HepG2 (cell line): ENCODE data around the gene ULK4. TPM values are rescaled to one million over a fixed set of nuclear protein-coding genes. Genes with fewer than 3 reads are reported as not detected.

Source experiments
- ATAC-seq: fragments of 200-7000 bp; cut with Tn5 transposase; 3 replicates; pipeline ENCODE4 v1.9.1; 2020; ENCODE audit warnings: mild to moderate bottlenecking, moderate library complexity
- BruUV-seq: library from RNA; stranded (reverse); fragments of 400-500 nt; replicated peaks from 2 replicates; lab custom pipeline; 2021; lab: Mats Ljungman, UMichigan
- CTCF ChIA-PET: fragments of 300-600 bp; formaldehyde crosslinking; extraction: SDS; loops from one replicate; lab custom pipeline; 2021; ENCODE audit warnings: low total read pairs, inconsistent platforms, low intra/inter-chr PET ratio; lab: Yijun Ruan, JAX
- POLR2A ChIA-PET: fragments of 350-600 bp; sonication (Branson Sonifier 250); formaldehyde crosslinking; loops from one replicate; lab custom pipeline; 2020; ENCODE audit warnings: antibody characterized with exemption, inconsistent platforms; lab: Yijun Ruan, JAX
- DNase-seq: peaks from one replicate; pipeline ENCODE4 v3.0.0-alpha.2; 2015; ENCODE audit warnings: low spot score
- FAIRE-seq: peaks from 3 replicates; lab custom pipeline; 2011; peaks lifted over from hg19 to GRCh38; lab: Jason Lieb, UNC
- H2AFZ ChIP-seq: one replicate; pipeline ENCODE4 v1.6.1; 2011; ENCODE audit warnings: low read length, inconsistent platforms
- H3K27ac ChIP-seq: fragments of 300-600 bp; 3 replicates; pipeline ENCODE4 v1.8.0; 2011; ENCODE audit warnings: mixed run types, mild to moderate bottlenecking, mixed read lengths, low read length, inconsistent platforms; ENCODE audit not compliant: insufficient read depth; ENCODE audit errors: extremely low read length
- H3K27me3 ChIP-seq, 2 experiments: fragments of 200-600 bp in 1 of 2; 2 replicates in 1 of 2; 3 replicates in 1 of 2; pipeline versions ENCODE4 v1.6.0 to v1.8.0; 2011; ENCODE audit warnings: low read length in 2 of 2, mild to moderate bottlenecking in 2 of 2, moderate library complexity in 2 of 2, inconsistent platforms in 1 of 2; ENCODE audit not compliant: insufficient read depth in 2 of 2, control insufficient read depth in 1 of 2
- H3K36me3 ChIP-seq, 2 experiments: fragments of 200-600 bp in 1 of 2; replicated peaks in 1 of 2; 2 replicates in 1 of 2; 3 replicates in 1 of 2; pipeline versions ENCODE4 v1.5.1 to v1.8.0; 2011; ENCODE audit warnings: low read length in 2 of 2, inconsistent platforms in 1 of 2; ENCODE audit not compliant: insufficient read depth in 2 of 2, control insufficient read depth in 1 of 2
- H3K4me1 ChIP-seq: 2 replicates; pipeline ENCODE4 v1.5.1; 2012; ENCODE audit warnings: low read length, inconsistent platforms; ENCODE audit not compliant: insufficient read depth
- H3K4me2 ChIP-seq: 2 replicates; pipeline ENCODE4 v1.6.0; 2011; ENCODE audit warnings: low read depth, low read length, inconsistent platforms
- H3K4me3 ChIP-seq, 3 experiments: fragments of 200-600 bp in 1 of 3; sonication (generic), shearing (Covaris generic) in 1 of 3; replicated peaks in 1 of 3; 2 replicates each; pipeline ENCODE4 v1.5.1; 2011 to 2016; ENCODE audit warnings: low read length in 3 of 3, inconsistent platforms in 2 of 3, low read depth in 2 of 3, mild to moderate bottlenecking in 2 of 3, control low read depth in 1 of 3, mixed read lengths in 1 of 3; ENCODE audit not compliant: insufficient read depth in 1 of 3
- H3K79me2 ChIP-seq: one replicate; pipeline ENCODE4 v1.6.1; 2011; ENCODE audit warnings: low read length, inconsistent platforms; ENCODE audit not compliant: insufficient read depth
- H3K9ac ChIP-seq: 2 replicates; pipeline ENCODE4 v1.6.0; 2011; ENCODE audit warnings: mild to moderate bottlenecking, low read depth, low read length, inconsistent platforms; ENCODE audit not compliant: insufficient read depth
- H3K9me3 ChIP-seq: 2 replicates; pipeline ENCODE4 v1.5.1; 2012; ENCODE audit warnings: mild to moderate bottlenecking, low read length
- H4K20me1 ChIP-seq: 2 replicates; pipeline ENCODE4 v1.6.0; 2011; ENCODE audit warnings: inconsistent platforms, mild to moderate bottlenecking, low read length, moderate library complexity; ENCODE audit not compliant: insufficient read depth
- CCAR2 ChIP-seq: fragments of 200-400 bp; formaldehyde crosslinking; optimal IDR thresholded peaks from 2 replicates; pipeline ENCODE3; 2018; ENCODE audit warnings: low read depth, mild to moderate bottlenecking, low read length, moderate library complexity
- EHMT2 ChIP-seq: fragments of 200-600 bp; sonication (generic); IDR thresholded peaks from 2 replicates; pipeline ENCODE4 v1.7.0; 2017; ENCODE audit warnings: antibody characterized with exemption, low read depth, low read length, borderline replicate concordance
- ELK4 ChIP-seq: sonication (generic); formaldehyde crosslinking; IDR thresholded peaks from 2 replicates; pipeline ENCODE4 v1.9.0; 2021; ENCODE audit warnings: missing genetic modification reagents, borderline replicate concordance
- GLI4 ChIP-seq: sonication (generic); formaldehyde crosslinking; IDR thresholded peaks from 2 replicates; pipeline ENCODE4 v1.5.1; 2020; ENCODE audit warnings: missing genetic modification reagents, mild to moderate bottlenecking, moderate library complexity, borderline replicate concordance
- HMGXB3 ChIP-seq: sonication (generic); formaldehyde crosslinking; IDR thresholded peaks from 2 replicates; pipeline ENCODE4 v1.4.0; 2020; ENCODE audit warnings: missing genetic modification reagents, borderline replicate concordance
- POGZ ChIP-seq: sonication (generic); formaldehyde crosslinking; IDR thresholded peaks from 2 replicates; pipeline ENCODE4 v1.4.0; 2020; ENCODE audit warnings: mild to moderate bottlenecking, missing genetic modification reagents
- RFX1 ChIP-seq: fragments of 450-650 bp; IDR thresholded peaks from 2 replicates; pipeline ENCODE4 v1.6.1; 2017
- RFX3 ChIP-seq: IDR thresholded peaks from 2 replicates; pipeline ENCODE4 v1.6.1; 2016; ENCODE audit warnings: missing biosample characterization, missing genetic modification reagents
- SMARCC2 ChIP-seq: fragments of 450-650 bp; IDR thresholded peaks from 2 replicates; pipeline ENCODE4 v1.6.1; 2017; ENCODE audit warnings: antibody characterized with exemption, mild to moderate bottlenecking
- SPEN ChIP-seq: sonication (generic); formaldehyde crosslinking; IDR thresholded peaks from 2 replicates; pipeline ENCODE4 v1.5.1; 2020; ENCODE audit warnings: low read depth, mild to moderate bottlenecking, missing genetic modification reagents
- U2AF2 ChIP-seq: fragments of 200-400 bp; formaldehyde crosslinking; IDR thresholded peaks from 2 replicates; pipeline ENCODE4 v1.6.1; 2017; ENCODE audit warnings: low read depth, mild to moderate bottlenecking, low read length
- ZBTB7A ChIP-seq: sonication (generic); formaldehyde crosslinking; IDR thresholded peaks from 2 replicates; pipeline ENCODE4 v1.8.0; 2022; ENCODE audit warnings: mild to moderate bottlenecking, missing genetic modification reagents
- ZNF326 ChIP-seq: sonication (generic); formaldehyde crosslinking; IDR thresholded peaks from 2 replicates; pipeline ENCODE4 v1.4.0; 2020; ENCODE audit warnings: missing genetic modification reagents, borderline replicate concordance
- ZNF333 ChIP-seq: sonication (generic); formaldehyde crosslinking; IDR thresholded peaks from 2 replicates; pipeline ENCODE4 v1.4.0; 2020; ENCODE audit warnings: mild to moderate bottlenecking, missing genetic modification reagents, borderline replicate concordance
- ZNF607 ChIP-seq: sonication (generic); formaldehyde crosslinking; IDR thresholded peaks from 2 replicates; pipeline ENCODE4 v1.5.1; 2020; ENCODE audit warnings: missing genetic modification reagents, mild to moderate bottlenecking, borderline replicate concordance
- ZNF747 ChIP-seq: sonication (generic); formaldehyde crosslinking; IDR thresholded peaks from 2 replicates; pipeline ENCODE4 v1.8.1; 2023; ENCODE audit warnings: missing genetic modification reagents, mild to moderate bottlenecking, borderline replicate concordance
- ZNF766 ChIP-seq: sonication (generic); formaldehyde crosslinking; IDR thresholded peaks from 2 replicates; pipeline ENCODE4 v1.5.0; 2020; ENCODE audit warnings: missing genetic modification reagents, borderline replicate concordance
- ZNF776 ChIP-seq: sonication (generic); formaldehyde crosslinking; IDR thresholded peaks from 2 replicates; pipeline ENCODE4 v1.4.0; 2020; ENCODE audit warnings: mild to moderate bottlenecking, missing genetic modification reagents
- WGBS: methylation state at CpG from one replicate; pipeline ENCODE4 v1.1.6; 2017; ENCODE audit warnings: low lambda C conversion rate; 5-methylcytosine and 5-hydroxymethylcytosine counted together
- in situ Hi-C: cut with HindIII; loops from 2 replicates; pipeline ENCODE4 v1.10.0; 2017; ENCODE audit warnings: low pct_unique_long_range_greater_than_20kb; ENCODE audit not compliant: extremely low pct_ligation_motif_present
- intact Hi-C: fragments of 100-400 bp; cut with micrococcal nuclease; formaldehyde crosslinking; loops from one replicate; pipeline ENCODE4 v1.10.0; 2022; ENCODE audit not compliant: unreplicated experiment
- polyA plus RNA-seq, 8 experiments: library from polyadenylated mRNA; depleted of rRNA in 3 of 8; stranded (reverse) in 7 of 8; unstranded in 1 of 8; fragments of >200 nt; fragmentation: Illumina TruSeq in 4 of 8; extraction: Trizol in 4 of 8; gene quantifications; 2 replicates each; pipeline versions ENCODE4 v1.2.1 to v1.2.3, GENCODE V29; 2011 to 2016; ENCODE audit warnings: low read depth in 4 of 8, missing spikeins in 1 of 8, mixed read lengths in 1 of 8; ENCODE audit not compliant: insufficient read depth in 1 of 8
- total RNA-seq, 5 experiments: library from RNA; depleted of rRNA; stranded (reverse); fragments of >200 nt; fragmentation: Illumina TruSeq; extraction: Trizol; gene quantifications; 2 replicates each; pipeline ENCODE4 v1.2.3, GENCODE V29; 2016; ENCODE audit warnings: low read depth in 1 of 5

Gene ULK4
- total and polyA plus RNA-seq, 2 of the 13 experiments (the other 11 are each of a cell fraction or from before 2014, with no cell fraction given) = 6.7 to 11.8 TPM

- Histone ChIP-seq H3K4me3 (no peak overlapping the region), H3K36me3 (no peaks in the 10 kb centered on the region), H3K79me2 (no peaks in the 10 kb centered on the region), H3K4me2 (no peak overlapping the region), H3K9ac (no peak overlapping the region), H3K4me1 (no peaks in the 10 kb centered on the region), H3K27me3 (no peaks in the 10 kb centered on the region), H4K20me1 (no peaks in the 10 kb centered on the region), H3K27ac (no peak overlapping the region), H2AFZ (no peak overlapping the region), H3K9me3 (no peaks in the 10 kb centered on the region)
- TF ChIP-seq HMGXB3 (CRISPR knock-in tag) = no peak
- no peak for TF ChIP-seq CCAR2
- TF ChIP-seq ZNF766 (CRISPR knock-in tag) = no peak
- TF ChIP-seq SMARCC2 = no peak
- no peak for TF ChIP-seq ZNF326 (CRISPR knock-in tag)
- TF ChIP-seq ZNF776 (CRISPR knock-in tag) = no peak
- TF ChIP-seq POGZ (CRISPR knock-in tag) = no peak
- TF ChIP-seq RFX1 = no peak
- no peak for TF ChIP-seq ZNF747 (CRISPR knock-in tag)
- no peak for TF ChIP-seq ZNF607 (CRISPR knock-in tag)
- no peak for TF ChIP-seq RFX3 (CRISPR knock-in tag)
- no peak for TF ChIP-seq SPEN
- no peak for TF ChIP-seq EHMT2
- no peak for TF ChIP-seq ELK4
- no peak for TF ChIP-seq GLI4
- no peak for TF ChIP-seq ZBTB7A (CRISPR knock-in tag)
- no peak for TF ChIP-seq U2AF2
- no peak for TF ChIP-seq ZNF333 (CRISPR knock-in tag)
- ChIA-PET POLR2A (no interaction called here), CTCF (no interaction called here)
- in situ Hi-C loops = no loop called here
- BruUV-seq = no TSS peak
- no peak for ATAC-seq
- WGBS = 89% methylated on average over 3 of the region's 3 CpGs
- no peak for FAIRE-seq
- intact Hi-C loops = no loop called here
- no peak for DNase-seq
Measured at GRCh38 chr3:41833628-41834027, 128.3 kb downstream of the ULK4 start.
